DND-41 (cell line): ENCODE measurements around the gene SLC19A3.

Source experiments
- CTCF ChIP-seq: IDR thresholded peaks from 2 replicates; pipeline ENCODE4 v1.5.1; 2012; ENCODE audit warnings: borderline replicate concordance, low read length, moderate library complexity, mild to moderate bottlenecking; ENCODE audit not compliant: poor library complexity, severe bottlenecking; ENCODE audit errors: extremely low read depth
- EZH2 ChIP-seq: IDR thresholded peaks from 3 replicates; pipeline ENCODE4 v1.6.1; 2012; ENCODE audit warnings: borderline replicate concordance, low read depth, mild to moderate bottlenecking, moderate library complexity, low read length, inconsistent platforms; ENCODE audit not compliant: severe bottlenecking

GRCh38 chr2:227653419-227653818, 64.4 kb downstream of the SLC19A3 start:
- TF ChIP-seq CTCF (no peak), EZH2 (no peak)
